Neural progenitor cell (in vitro differentiated cells): ENCODE results near the gene PAXX. TPM values are rescaled to one million over a fixed set of nuclear protein-coding genes. Genes with fewer than 3 reads are reported as not detected.

Source experiments
- DNase-seq: peaks from one replicate; pipeline ENCODE4 v3.0.0-alpha.2; 2016; ENCODE audit warnings: low spot score
- H2AFZ ChIP-seq: fragments of 200-600 bp; sonication (generic); replicated peaks from 2 replicates; pipeline ENCODE4 v1.6.1; 2016; ENCODE audit warnings: antibody characterized with exemption
- H3F3A ChIP-seq: fragments of 200-600 bp; sonication (generic); 2 replicates; pipeline ENCODE4 v1.6.1; 2016; ENCODE audit warnings: antibody characterized with exemption, low read depth
- H3K27ac ChIP-seq: fragments of 200-600 bp; sonication (generic); 2 replicates; pipeline ENCODE4 v1.5.1; 2016; ENCODE audit warnings: mild to moderate bottlenecking
- H3K27me3 ChIP-seq: fragments of 200-600 bp; sonication (generic); 2 replicates; pipeline ENCODE4 v1.6.1; 2016; ENCODE audit warnings: mild to moderate bottlenecking, moderate library complexity
- H3K36me3 ChIP-seq: fragments of 200-600 bp; sonication (generic); 2 replicates; pipeline ENCODE4 v1.5.1; 2016
- H3K4me1 ChIP-seq: fragments of 200-600 bp; sonication (generic); 2 replicates; pipeline ENCODE4 v1.6.1; 2016; ENCODE audit warnings: mixed run types
- H3K4me2 ChIP-seq: fragments of 200-600 bp; sonication (generic); 2 replicates; pipeline ENCODE4 v1.6.1; 2016
- H3K4me3 ChIP-seq: fragments of 200-600 bp; sonication (generic); 2 replicates; pipeline ENCODE4 v1.5.1; 2016
- H3K79me2 ChIP-seq: fragments of 200-600 bp; sonication (generic); 2 replicates; pipeline ENCODE4 v1.6.1; 2016; ENCODE audit warnings: low read depth
- H3K9ac ChIP-seq: fragments of 200-600 bp; sonication (generic); 2 replicates; pipeline ENCODE4 v1.6.1; 2016
- H3K9me3 ChIP-seq: fragments of 200-600 bp; sonication (generic); 2 replicates; pipeline ENCODE4 v1.5.1; 2016; ENCODE audit warnings: low read depth
- H4K20me1 ChIP-seq: fragments of 200-600 bp; sonication (generic); 2 replicates; pipeline ENCODE4 v1.6.1; 2016; ENCODE audit warnings: low read depth
- H3K27ac Mint-ChIP-seq: 3 replicates; pipeline ENCODE4 v1.8.0; 2021; ENCODE audit warnings: mixed read lengths
- H3K27me3 Mint-ChIP-seq: 2 replicates; pipeline ENCODE4 v1.8.0; 2022; ENCODE audit warnings: low read depth, mild to moderate bottlenecking, inconsistent platforms, moderate library complexity, mixed read lengths; ENCODE audit not compliant: insufficient read depth
- H3K36me3 Mint-ChIP-seq: 3 replicates; pipeline ENCODE4 v1.8.0; 2021; ENCODE audit warnings: mixed read lengths
- H3K4me1 Mint-ChIP-seq: 3 replicates; pipeline ENCODE4 v1.8.0; 2021; ENCODE audit warnings: mixed read lengths
- H3K4me3 Mint-ChIP-seq: 3 replicates; pipeline ENCODE4 v1.8.0; 2021; ENCODE audit warnings: mild to moderate bottlenecking, moderate library complexity, mixed read lengths
- H3K9me3 Mint-ChIP-seq: 3 replicates; pipeline ENCODE4 v1.8.0; 2020; ENCODE audit warnings: mixed read lengths
- CTCF ChIP-seq: fragments of 200-600 bp; sonication (generic); IDR thresholded peaks from 2 replicates; pipeline ENCODE4 v1.5.1; 2017; ENCODE audit warnings: antibody characterized with exemption, mild to moderate bottlenecking
- EZH2 ChIP-seq: fragments of 200-600 bp; sonication (generic); IDR thresholded peaks from 2 replicates; pipeline ENCODE4 v1.6.1; 2017; ENCODE audit warnings: antibody characterized with exemption, mild to moderate bottlenecking, moderate library complexity
- EZH2phosphoT487 ChIP-seq: fragments of 200-600 bp; sonication (generic); IDR thresholded peaks from 2 replicates; pipeline ENCODE4 v1.6.1; 2017; ENCODE audit warnings: antibody characterized with exemption
- total RNA-seq: library from RNA; depleted of rRNA; stranded (reverse); fragments of >200 nt; gene quantifications from 2 replicates; pipeline ENCODE4 v1.2.3, GENCODE V29; 2015; ENCODE audit warnings: low replicate concordance

PAXX gene
- total RNA-seq, 1 donor from 2014 or later: 31.5 TPM

DNA sequence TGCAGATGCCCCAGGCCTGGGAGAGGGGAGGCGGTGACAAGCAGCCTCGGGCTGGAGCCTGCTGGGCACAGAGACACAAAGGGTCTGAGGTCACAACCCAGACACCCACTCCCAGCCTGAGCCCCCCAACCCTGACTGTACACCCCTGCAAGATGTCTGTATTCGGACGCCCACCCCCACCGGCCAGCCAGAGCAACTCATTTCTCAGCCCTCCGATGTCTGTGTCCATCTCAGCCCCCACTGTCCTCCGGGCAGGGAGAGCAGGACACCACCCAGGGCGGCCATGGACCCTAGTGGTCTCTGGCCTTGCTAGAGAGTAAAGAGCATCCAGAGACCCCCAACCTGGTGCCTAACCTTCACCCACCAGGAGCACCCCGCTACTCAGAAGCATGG lies 36.3 kb upstream of the PAXX start:
- no peaks in the 10 kb centered on the region for H3K27me3 ChIP-seq
- peaks cover 3% of the 10 kb centered on the region for H3K36me3 Mint-ChIP-seq
- DNase-seq: no peak

DNA sequence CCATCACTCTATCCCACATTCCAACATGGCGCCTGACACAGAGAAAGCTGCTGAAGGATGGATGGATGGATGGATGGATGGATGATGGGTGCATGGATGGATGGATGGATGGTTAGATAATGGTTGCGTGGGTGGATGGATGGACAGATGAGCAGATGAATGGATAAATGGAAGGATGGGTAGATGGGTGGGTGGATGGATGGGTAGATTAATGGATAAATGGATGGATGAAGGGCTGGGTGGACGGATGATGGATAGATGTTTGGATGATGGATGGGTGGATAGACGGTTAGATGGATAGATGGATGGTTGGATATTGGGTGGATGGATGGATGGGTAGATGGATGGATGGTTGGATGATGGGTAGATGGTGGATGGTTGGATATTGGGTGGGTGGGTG lies 35.6 kb upstream of the PAXX start:
- H3K9me3 Mint-ChIP-seq: no peaks in the 10 kb centered on the region
- Histone ChIP-seq H3K36me3 (no peaks in the 10 kb centered on the region), H3F3A (no peaks in the 10 kb centered on the region), H3K9me3 (no peaks in the 10 kb centered on the region), H3K4me3 (no peak overlapping the region), H3K9ac (no peak overlapping the region), H3K79me2 (no peaks in the 10 kb centered on the region), H4K20me1 (no peaks in the 10 kb centered on the region), H3K4me2 (no peak overlapping the region), H2AFZ (no peak overlapping the region), H3K4me1 (peaks cover 2% of the 10 kb centered on the region), H3K27me3 (no peaks in the 10 kb centered on the region), H3K27ac (no peak overlapping the region)
- peaks cover 2% of the 10 kb centered on the region for H3K4me1 Mint-ChIP-seq
- no peak overlapping the region for H3K4me3 Mint-ChIP-seq
- H3K27me3 Mint-ChIP-seq: peaks cover 9% of the 10 kb centered on the region
- DNase-seq: no peak
- H3K27ac Mint-ChIP-seq: no peak overlapping the region
- no peak for TF ChIP-seq EZH2phosphoT487
- no peak for TF ChIP-seq CTCF
- no peak for TF ChIP-seq EZH2
- peaks cover 3% of the 10 kb centered on the region for H3K36me3 Mint-ChIP-seq

More for the DNA sequence above, 36.3 kb upstream of the PAXX start:
- H3K4me3 ChIP-seq: no peak overlapping the region
- no peaks in the 10 kb centered on the region for H3K36me3 ChIP-seq
- Mint-ChIP-seq H3K9me3 (no peaks in the 10 kb centered on the region), H3K4me3 (no peak overlapping the region), H3K4me1 (peaks cover 2% of the 10 kb centered on the region), H3K27ac (no peak overlapping the region), H3K27me3 (peaks cover 8% of the 10 kb centered on the region)
- H3K4me2 ChIP-seq: no peak overlapping the region
- no peak overlapping the region for H3K9ac ChIP-seq
- H3K9me3 ChIP-seq: no peaks in the 10 kb centered on the region
- H4K20me1 ChIP-seq: no peaks in the 10 kb centered on the region
- no peak overlapping the region for H2AFZ ChIP-seq
- peaks cover 9% of the 10 kb centered on the region for H3K4me1 ChIP-seq
- no peaks in the 10 kb centered on the region for H3F3A ChIP-seq
- no peak overlapping the region for H3K27ac ChIP-seq
- H3K79me2 ChIP-seq: no peaks in the 10 kb centered on the region
- TF ChIP-seq EZH2 (no peak), EZH2phosphoT487 (no peak), CTCF (no peak)

- Mint-ChIP-seq H3K4me3 (no peak overlapping the region), H3K27ac (no peak overlapping the region), H3K36me3 (peaks cover 3% of the 10 kb centered on the region), H3K4me1 (peaks cover 2% of the 10 kb centered on the region), H3K27me3 (peaks cover 9% of the 10 kb centered on the region), H3K9me3 (no peaks in the 10 kb centered on the region)
- no peak for DNase-seq
- Histone ChIP-seq H2AFZ (no peak overlapping the region), H3K36me3 (no peaks in the 10 kb centered on the region), H4K20me1 (no peaks in the 10 kb centered on the region), H3K27ac (no peak overlapping the region), H3K4me1 (no peaks in the 10 kb centered on the region), H3K4me3 (no peak overlapping the region), H3F3A (no peaks in the 10 kb centered on the region), H3K27me3 (no peaks in the 10 kb centered on the region), H3K9me3 (no peaks in the 10 kb centered on the region), H3K4me2 (no peak overlapping the region), H3K79me2 (no peaks in the 10 kb centered on the region), H3K9ac (no peak overlapping the region)
- TF ChIP-seq EZH2phosphoT487 (no peak), EZH2 (no peak), CTCF (no peak)
These were observed 34.8 kb upstream of the PAXX start for GRCh38 chr9:136957461-136957860.

- Histone ChIP-seq H3K4me3 (no peak overlapping the region), H3K4me2 (no peak overlapping the region), H3K27me3 (no peaks in the 10 kb centered on the region), H4K20me1 (no peaks in the 10 kb centered on the region), H2AFZ (no peak overlapping the region), H3K9ac (no peak overlapping the region), H3F3A (no peaks in the 10 kb centered on the region), H3K9me3 (no peaks in the 10 kb centered on the region), H3K36me3 (no peaks in the 10 kb centered on the region), H3K4me1 (no peaks in the 10 kb centered on the region), H3K79me2 (no peaks in the 10 kb centered on the region), H3K27ac (no peak overlapping the region)
- no peak overlapping the region for H3K27ac Mint-ChIP-seq
- no peak for DNase-seq
- H3K4me3 Mint-ChIP-seq: no peak overlapping the region
- TF ChIP-seq CTCF (no peak), EZH2phosphoT487 (no peak), EZH2 (no peak)
- H3K9me3 Mint-ChIP-seq: no peaks in the 10 kb centered on the region
- peaks cover 4% of the 10 kb centered on the region for H3K4me1 Mint-ChIP-seq
- H3K36me3 Mint-ChIP-seq: peaks cover 3% of the 10 kb centered on the region
- peaks cover 9% of the 10 kb centered on the region for H3K27me3 Mint-ChIP-seq
These were observed 34.3 kb upstream of the PAXX start for GRCh38 chr9:136957901-136958300.
